ENCODE data around the gene NFASC.

The NFASC gene

GRCh38 chr1:204930155-204930523 lies 59.5 kb downstream of the NFASC start:
- DNase-seq = no peak

GRCh38 chr1:204931313-204931712 lies 60.7 kb downstream of the NFASC start:
- no peak for DNase-seq

GRCh38 chr1:204931768-204932572 lies 61.3 kb downstream of the NFASC start:
- no peak for DNase-seq

GRCh38 chr1:204932573-204932909 lies 61.9 kb downstream of the NFASC start:
- DNase-seq = peak; percentile 27

DNA sequence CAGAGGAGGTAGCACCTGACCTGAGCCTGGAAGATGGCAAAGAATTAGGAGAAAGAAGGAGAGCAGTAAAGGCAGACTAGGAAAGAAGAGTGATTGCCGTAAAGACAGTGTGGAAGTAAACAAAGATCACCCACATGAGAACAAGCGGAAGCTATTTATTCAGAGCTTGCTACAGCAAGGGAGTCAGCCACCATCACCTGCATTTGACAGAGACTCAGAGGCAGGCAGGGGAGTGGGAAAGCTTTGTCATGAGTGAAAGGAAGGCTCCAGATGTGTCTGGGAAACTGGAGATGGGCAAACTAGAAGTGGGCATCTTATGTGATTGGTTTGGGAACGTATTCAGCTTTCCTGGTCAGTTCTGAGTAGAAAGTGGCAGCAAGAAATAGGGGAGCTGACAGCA lies 64.5 kb downstream of the NFASC start:
- no peak for DNase-seq

DNA sequence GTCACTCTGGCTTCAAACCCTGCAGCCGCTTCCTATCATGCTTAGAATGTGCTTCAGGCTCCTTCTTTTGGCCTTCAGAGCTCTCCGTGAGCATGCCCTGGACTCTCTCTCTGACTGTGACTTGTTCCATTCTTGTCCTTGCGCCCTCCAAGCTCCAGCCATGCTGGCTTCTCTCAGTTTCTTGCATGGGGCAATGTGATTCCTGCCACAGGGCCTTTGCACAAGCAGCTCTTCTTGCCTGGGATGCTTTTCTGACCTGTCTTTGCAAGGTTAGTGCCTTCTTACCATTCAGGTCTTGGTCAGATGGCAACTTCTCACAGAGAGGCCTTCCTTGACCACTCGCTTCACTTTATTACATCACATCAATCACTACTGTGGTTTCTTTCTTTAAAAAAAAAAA lies 66.1 kb downstream of the NFASC start:
- DNase-seq = no peak

- no peak for DNase-seq
These were observed 67.2 kb downstream of the NFASC start for GRCh38 chr1:204937901-204938300.

GRCh38 chr1:204940591-204940990 lies 69.9 kb downstream of the NFASC start:
- DNase-seq = no peak

- DNase-seq = peak; percentile 83
These were observed 71.0 kb downstream of the NFASC start for GRCh38 chr1:204941421-204942338.

- DNase-seq = no peak
These were observed 72.8 kb downstream of the NFASC start for GRCh38 chr1:204943495-204943894.

GRCh38 chr1:204944662-204945061 lies 74.0 kb downstream of the NFASC start:
- DNase-seq = no peak

- no peak for DNase-seq
These were observed 74.9 kb downstream of the NFASC start for GRCh38 chr1:204945565-204945977.

GRCh38 chr1:204946640-204947039 lies 76.0 kb downstream of the NFASC start:
- no peak for DNase-seq

GRCh38 chr1:204947338-204947737 lies 76.7 kb downstream of the NFASC start:
- DNase-seq = no peak

DNA sequence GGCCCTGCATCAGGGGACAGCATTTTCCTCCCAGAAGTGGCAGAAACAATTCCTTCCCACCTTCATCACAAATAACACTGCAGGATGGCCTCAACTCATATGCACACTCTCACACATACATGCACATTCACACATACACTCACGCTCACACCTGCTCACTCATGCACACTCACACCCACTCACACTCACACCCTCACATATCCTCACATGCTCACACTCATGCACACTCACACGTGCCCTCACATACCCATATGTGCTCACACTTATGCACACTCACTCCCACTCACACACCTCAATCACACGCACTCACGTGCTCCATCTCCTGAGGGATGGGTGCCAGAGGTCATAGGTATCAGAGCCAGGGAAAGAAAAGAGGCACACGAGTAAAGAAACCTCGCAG lies 77.1 kb downstream of the NFASC start:
- no peak for DNase-seq

DNA sequence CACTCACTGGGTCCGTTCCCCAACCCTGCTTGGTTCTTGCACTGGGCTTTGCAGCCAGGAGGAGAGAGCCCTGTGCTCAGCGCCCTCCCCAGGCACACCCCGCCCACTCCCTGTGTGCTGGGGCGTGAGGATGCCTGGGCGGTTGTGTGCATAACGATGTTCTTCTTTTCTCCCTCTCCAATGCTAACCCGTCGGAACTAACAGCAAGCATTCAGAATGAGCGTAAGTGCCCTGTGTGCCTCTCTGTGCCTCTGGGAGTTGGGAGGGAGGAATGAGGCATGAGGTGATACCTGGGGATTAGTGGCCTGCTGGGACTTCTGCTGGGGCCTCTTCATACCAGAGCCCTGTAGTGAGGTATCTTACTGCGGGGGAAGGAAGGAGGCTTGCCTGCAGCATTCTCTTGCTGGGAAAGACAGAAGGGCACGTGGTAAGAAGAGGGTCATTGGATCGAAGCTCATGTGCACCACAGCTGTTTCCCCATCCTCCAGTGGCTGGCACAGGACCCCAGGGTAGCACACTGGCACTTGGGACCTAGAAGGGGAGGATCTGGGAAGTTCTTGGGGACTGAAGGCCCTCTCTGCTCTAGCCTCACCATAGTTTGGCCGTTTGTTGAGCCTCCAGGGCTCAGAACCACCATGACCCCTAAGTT lies 79.8 kb downstream of the NFASC start:
- DNase-seq = no peak

GRCh38 chr1:204958317-204959307 lies 88.0 kb downstream of the NFASC start:
- no peak for DNase-seq

DNA sequence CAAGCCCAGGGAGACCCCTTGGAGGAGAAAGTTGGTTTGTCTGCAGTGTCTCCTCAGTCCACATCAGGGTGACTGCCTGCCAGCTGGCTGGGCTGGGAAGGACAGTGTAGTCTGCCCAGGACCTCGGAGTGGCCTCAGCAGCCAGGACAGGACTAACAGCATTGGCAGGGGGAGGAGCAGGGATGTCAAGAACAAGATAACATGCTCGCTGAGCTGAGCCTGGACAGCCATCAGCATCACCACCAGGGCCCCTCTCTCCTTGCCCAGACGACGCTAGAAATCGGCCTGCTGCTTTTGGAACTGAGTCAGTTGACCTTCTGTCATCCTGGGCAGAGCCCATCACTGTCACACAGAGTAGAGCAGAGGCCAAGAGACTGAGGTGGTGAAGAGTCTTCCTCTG lies 88.7 kb downstream of the NFASC start:
- no peak for DNase-seq

GRCh38 chr1:204959836-204960235 lies 89.2 kb downstream of the NFASC start:
- DNase-seq = no peak

DNA sequence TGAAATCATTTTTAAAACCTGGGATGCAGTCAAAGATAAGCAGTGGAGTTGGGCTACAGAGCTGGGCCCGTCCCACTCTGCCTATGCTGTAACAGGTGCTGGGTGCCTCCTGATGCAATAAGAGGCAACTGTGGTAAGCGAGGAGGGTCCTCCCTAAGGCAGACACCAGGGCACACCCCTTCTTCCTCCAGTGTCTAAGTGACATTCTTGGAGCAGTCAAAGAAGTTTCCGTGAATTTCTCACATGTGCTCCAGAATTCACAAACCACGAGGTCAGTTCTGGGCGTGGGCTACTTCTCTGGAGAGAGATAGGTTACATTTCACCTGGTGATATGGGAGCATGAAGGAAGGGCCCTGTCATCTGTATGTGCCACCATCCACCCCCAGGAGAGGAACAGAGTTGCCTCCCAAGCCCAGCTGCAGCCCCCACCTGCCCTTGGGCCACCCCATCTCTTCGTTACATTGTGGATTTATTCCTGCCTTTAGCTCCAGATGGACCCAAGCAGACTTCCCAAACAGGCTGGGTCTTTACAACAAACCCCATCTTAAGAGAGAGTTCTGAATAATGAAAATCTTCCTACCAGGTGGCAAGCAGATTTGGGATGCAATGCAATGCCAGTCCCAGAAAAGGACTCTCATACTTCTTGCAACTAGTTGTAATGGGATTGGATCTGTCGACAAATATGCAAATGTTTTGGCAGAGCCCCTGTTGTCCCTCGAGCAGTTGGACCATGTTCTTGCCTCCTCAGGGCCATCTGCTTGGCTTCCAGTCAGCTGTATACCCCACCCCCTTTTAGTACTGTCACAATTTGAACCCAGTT lies 89.9 kb downstream of the NFASC start:
- DNase-seq = no peak

GRCh38 chr1:204961765-204962419 lies 91.2 kb downstream of the NFASC start:
- DNase-seq = peak; percentile 60

Measured in islet precursor cell (in vitro differentiated cells).